Measurements from ENCODE around the gene ENPP7.
A peak's percentile ranks its signal among the peaks of the same experiment; 100 is the strongest.
"Not testable (repeated sequence)": the region's sequence is repeated elsewhere in the genome, so short reads cannot be mapped to it uniquely, and the experiment has no call there.

ENPP7 gene

GRCh38 chr17:79748295-79749099 is 17.8 kb downstream of the ENPP7 start:
- H3K4me3 ChIP-seq (ENCODE audit: control insufficient read depth, low read depth, low read length), result no peak overlapping the region
- DNase-seq (ENCODE audit: low read depth), result no peak
- TF ChIP-seq, protein P1, sequence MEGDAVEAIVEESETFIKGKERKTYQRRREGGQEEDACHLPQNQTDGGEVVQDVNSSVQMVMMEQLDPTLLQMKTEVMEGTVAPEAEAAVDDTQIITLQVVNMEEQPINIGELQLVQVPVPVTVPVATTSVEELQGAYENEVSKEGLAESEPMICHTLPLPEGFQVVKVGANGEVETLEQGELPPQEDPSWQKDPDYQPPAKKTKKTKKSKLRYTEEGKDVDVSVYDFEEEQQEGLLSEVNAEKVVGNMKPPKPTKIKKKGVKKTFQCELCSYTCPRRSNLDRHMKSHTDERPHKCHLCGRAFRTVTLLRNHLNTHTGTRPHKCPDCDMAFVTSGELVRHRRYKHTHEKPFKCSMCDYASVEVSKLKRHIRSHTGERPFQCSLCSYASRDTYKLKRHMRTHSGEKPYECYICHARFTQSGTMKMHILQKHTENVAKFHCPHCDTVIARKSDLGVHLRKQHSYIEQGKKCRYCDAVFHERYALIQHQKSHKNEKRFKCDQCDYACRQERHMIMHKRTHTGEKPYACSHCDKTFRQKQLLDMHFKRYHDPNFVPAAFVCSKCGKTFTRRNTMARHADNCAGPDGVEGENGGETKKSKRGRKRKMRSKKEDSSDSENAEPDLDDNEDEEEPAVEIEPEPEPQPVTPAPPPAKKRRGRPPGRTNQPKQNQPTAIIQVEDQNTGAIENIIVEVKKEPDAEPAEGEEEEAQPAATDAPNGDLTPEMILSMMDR (IDR thresholded peaks at IDR 0.05; ENCODE audit: control insufficient read depth, insufficient read depth, low read depth, low read length, missing control alignments), result no peak

DNA sequence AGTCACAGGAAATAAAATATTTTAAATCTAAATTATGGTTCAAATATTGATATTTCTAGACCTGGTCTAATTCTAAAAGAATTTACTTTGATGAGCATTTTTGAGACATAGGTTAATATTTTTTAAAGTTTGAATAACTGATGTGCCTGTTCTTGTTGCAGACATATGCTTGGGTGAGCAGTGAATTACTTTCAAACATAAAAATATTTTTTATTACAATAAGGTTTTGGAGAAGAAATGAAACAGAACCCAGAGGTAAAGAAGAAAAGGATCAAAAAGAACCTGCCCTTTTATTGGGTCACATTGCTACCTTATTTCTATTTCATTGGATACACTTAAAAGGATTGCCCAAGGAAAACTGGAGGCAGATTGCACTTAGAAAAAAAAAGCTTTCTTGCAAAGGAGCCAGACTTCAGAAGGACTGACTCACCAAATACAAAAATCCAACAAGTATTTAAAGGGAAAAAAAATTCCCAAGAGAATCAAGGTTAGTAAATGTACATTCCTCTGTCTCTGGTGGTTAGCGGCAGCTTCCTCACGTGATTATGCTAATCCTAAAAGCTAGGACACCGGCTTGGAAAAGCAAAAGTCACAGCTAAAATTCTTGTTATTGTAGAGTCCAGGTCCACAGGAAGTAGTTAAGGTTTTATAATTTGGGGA is 18.5 kb downstream of the ENPP7 start:
- peak; percentile 59 for DNase-seq (ENCODE audit: low read depth)
- TF ChIP-seq, protein P1 (IDR thresholded peaks at IDR 0.05; ENCODE audit: control insufficient read depth, insufficient read depth, low read depth, low read length, missing control alignments), result no peak
- no peak overlapping the region for H3K4me3 ChIP-seq (ENCODE audit: control insufficient read depth, low read depth, low read length)

DNA sequence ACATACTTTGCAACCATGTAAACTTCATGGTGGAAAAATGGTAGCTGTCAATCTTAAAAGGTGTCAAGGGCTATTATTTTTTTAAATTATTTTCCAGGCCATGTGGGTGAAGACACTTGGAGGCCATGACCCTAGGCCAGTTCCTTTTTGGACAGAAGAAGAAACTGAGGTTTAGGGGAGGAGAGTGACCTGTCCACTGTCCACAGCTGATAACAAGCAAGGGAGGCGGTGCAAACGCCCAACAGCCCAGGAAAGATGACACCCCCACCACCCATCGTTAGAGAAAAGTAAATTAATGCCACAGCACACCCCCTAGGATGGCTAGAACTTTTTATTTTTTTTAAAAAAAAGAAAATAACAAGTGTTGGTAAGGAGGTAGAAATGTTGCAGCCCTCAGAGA is 19.2 kb downstream of the ENPP7 start:
- TF ChIP-seq, protein P1 (IDR thresholded peaks at IDR 0.05; ENCODE audit: control insufficient read depth, insufficient read depth, low read depth, low read length, missing control alignments), result no peak

DNA sequence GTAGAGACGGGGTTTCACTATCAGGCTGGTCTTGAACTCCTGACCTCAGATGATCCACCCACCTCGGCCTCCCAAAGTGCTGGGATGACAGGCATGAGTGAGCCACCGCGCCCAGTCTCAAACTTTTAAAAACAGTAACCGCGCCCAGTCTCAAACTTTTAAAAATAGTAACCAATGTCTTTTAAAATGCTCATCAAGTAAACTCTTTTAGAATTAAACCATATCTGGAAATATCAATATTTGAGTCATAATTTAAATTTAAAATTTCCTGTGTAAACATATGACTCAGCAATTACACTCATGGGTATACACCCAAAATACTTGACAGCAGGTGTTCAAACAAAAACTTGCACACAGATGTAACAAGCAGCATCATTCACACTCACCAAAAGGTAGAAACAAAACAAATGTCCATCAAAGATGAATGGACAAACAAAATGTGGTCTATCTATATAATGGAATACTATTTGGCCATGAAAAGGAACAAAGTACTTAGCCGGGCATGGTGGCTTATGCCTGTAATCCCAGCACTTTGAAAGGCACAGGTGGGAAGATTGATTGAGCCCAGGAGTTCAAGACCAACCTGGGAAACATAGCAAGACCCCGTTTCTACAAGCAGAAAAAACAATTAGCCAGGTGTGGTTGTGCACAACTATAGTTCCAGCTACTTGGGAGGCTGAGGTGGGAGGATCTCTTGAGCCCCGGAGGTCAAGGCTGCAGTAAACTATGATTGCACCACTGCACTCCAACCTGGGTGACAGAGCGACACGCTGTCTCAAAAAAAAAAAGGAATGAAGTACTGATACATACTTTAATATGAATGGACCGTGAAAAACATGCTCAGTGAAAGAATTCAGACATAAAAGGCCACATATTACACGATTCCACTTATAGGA is 20.2 kb downstream of the ENPP7 start:
- TF ChIP-seq, protein P1 (IDR thresholded peaks at IDR 0.05; ENCODE audit: control insufficient read depth, insufficient read depth, low read depth, low read length, missing control alignments), result no peak
- no peak overlapping the region for H3K4me3 ChIP-seq (ENCODE audit: control insufficient read depth, low read depth, low read length)
- DNase-seq (ENCODE audit: low read depth), result no peak

More for the DNA sequence above, 19.2 kb downstream of the ENPP7 start:
- DNase-seq (ENCODE audit: low read depth), result no peak
- no peak overlapping the region for H3K4me3 ChIP-seq (ENCODE audit: control insufficient read depth, low read depth, low read length)

GRCh38 chr17:79752175-79752574 is 21.4 kb downstream of the ENPP7 start:
- no peak overlapping the region for H3K4me3 ChIP-seq (ENCODE audit: control insufficient read depth, low read depth, low read length)
- no peak for DNase-seq (ENCODE audit: low read depth)
- TF ChIP-seq, protein P1 (IDR thresholded peaks at IDR 0.05; ENCODE audit: control insufficient read depth, insufficient read depth, low read depth, low read length, missing control alignments), result no peak

DNA sequence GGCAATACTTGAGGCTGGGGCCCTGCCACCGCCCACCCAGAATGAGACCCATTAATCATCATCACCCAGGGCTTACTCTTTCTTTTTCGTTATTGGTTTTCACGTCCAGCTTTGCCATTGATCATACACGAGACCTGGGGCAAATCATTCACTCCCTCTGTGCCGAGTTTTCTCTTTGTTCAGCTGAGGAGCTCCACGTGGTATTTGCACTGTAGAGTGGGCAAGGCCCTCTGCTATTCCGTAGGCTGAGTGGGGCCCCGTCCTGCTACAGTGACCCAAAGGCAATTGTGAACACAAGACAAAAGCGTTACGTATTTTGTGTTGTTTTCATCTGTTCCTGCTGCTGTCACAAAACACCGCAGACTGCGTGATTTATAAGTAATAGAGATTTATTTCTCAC is 23.6 kb downstream of the ENPP7 start:
- H3K4me3 ChIP-seq (ENCODE audit: control insufficient read depth, low read depth, low read length), result no peak overlapping the region
- TF ChIP-seq, protein P1 (IDR thresholded peaks at IDR 0.05; ENCODE audit: control insufficient read depth, insufficient read depth, low read depth, low read length, missing control alignments), result no peak
- DNase-seq (ENCODE audit: low read depth), result no peak

GRCh38 chr17:79754903-79755302 is 24.2 kb downstream of the ENPP7 start:
- DNase-seq (ENCODE audit: low read depth); H3K4me3 ChIP-seq (ENCODE audit: control insufficient read depth, low read depth, low read length): not testable (repeated sequence)
